Muscle of back (tissue), 11 donors: ENCODE results near the gene KNDC1. TPM values are rescaled to one million over a fixed set of nuclear protein-coding genes. Genes with fewer than 3 reads are reported as not detected.
"Not testable (repeated sequence)": the region's sequence is repeated elsewhere in the genome, so short reads cannot be mapped to it uniquely, and the experiment has no call there.

Experiments used
- DNase-seq, 3 donors: peaks; one replicate each; pipeline versions ENCODE4 v3.0.0 to v3.0.0-alpha.2; 2013
- polyA plus RNA-seq, 10 donors: library from polyadenylated mRNA; unstranded; fragments of 120-200 nt; gene quantifications; one replicate each; pipeline ENCODE4 v1.2.1, GENCODE V29; 2013; ENCODE audit not compliant: insufficient read length in 10 of 10

Gene KNDC1
- polyA plus RNA-seq, 10 donors: 1.4 to 7.5 (median 4.1) TPM

DNA sequence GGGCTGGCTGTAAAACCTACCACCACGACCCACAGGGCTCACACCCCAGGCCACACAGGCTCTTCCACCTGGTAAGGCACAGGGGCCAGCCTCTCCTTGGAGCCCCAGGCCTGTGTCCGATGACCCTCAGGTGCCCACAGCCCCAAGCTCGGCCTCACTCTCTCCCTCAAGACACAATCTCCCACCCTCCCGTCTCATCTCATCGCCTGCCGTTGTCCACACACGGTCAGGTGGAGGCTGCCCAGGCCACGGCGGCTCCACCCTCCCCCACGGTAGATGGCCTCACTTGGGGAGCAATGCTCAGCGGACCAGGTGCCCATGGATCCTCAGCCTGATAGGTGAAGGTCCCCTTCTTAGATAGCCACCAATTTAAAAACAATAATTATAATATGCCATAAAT lies 61.3 kb downstream of the KNDC1 start:
- DNase-seq: no peak

DNA sequence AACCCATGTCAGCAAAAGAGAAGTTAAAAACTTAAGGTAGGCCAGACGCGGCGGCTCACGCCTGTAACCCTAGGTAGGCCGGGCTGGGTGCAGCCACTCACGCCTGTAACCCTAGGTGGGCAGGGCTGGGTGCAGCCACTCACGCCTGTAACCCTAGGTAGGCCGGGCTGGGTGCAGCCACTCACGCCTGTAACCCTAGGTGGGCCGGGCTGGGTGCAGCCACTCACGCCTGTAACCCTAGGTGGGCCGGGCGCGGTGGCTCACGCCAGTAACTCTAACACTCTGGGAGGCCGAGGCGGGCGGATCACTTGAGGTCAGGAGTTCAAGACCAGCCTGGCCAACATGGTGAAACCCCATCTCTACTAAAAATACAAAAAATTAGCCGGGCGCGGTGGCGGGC lies 61.7 kb downstream of the KNDC1 start:
- not testable (repeated sequence) for DNase-seq

- no peak for DNase-seq
These were observed 64.1 kb downstream of the KNDC1 start for GRCh38 chr10:133224076-133224475.

DNA sequence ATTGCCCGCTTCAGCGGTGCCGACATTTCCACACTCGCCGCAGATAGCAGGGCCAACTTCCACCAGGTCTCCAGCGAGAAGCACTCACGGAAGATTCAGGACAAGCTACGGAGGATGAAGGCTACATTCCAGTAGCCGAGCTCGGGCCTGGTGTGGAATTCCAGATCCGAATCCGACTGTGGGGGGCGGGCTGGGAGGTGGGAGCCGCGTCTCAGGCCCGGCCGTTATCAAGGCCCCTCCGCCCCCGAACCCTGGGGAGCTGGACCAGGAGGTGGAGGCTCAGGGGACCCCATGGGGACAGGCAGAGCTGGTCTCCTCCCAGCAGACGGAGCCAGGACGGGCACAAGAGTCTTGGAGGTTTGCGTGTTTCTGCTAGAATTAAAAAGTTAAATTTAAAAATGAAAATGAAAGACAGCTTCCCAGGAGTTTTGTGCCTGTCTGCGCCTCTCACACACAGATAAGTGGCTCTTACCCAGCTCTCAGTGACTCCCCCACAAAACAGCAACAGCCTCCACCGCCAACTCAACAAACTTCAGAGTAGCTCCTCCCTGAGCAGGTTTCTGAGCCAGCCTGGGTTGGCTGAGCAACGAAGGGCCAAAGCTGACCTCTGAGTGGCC lies 64.8 kb downstream of the KNDC1 start:
- no peak for DNase-seq

DNA sequence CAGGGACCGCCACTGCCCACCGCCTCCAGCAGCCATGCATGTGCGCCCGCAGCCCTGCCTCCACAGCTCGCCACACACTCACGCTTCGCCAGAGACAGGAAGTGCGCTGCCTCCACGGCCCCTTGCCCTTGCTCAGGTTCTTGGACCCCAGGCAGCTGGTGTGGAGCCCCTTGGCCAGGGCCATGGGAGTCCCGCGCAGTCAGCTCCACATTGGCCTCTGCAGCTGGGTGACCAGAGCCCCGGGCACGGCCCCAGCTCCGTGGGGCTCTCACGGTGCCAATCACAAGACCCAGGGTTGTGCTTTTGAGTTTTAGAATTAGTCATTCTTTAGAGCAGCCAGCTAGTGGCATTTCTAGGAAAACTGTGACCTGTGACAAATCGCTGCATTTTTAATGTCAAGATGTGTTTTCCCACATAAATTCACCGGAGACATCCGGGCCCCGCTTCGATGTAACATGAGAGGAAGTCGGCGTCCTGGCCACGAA lies 65.7 kb downstream of the KNDC1 start:
- DNase-seq: no peak

DNA sequence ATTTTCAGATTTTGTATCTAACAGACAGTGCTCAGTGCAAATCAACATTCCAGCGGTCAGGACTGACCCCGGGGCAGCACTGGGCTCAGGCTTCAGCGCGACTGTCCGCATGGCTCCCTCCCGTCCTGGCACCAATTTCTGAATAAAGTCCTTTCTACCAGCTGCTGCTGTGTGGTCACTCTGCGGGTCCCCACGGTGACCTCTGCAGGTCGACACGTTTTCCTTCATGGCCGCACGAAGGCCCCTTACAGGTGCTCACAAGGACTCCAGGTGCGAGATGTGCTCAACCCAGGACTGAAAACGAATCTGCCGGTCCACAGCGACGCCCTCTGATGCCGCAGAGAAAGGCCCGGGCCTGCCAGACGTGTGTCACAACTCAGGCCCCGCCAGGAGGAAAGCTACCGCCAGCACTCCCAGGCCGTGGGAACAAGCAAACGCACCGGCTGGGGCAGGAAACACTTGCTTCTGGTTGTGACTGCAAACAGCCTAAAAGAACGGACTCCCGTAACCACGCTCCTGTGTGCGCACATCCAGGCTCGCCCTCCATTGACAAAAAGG lies 66.3 kb downstream of the KNDC1 start:
- DNase-seq: no peak

- DNase-seq: no peak
These were observed 67.2 kb downstream of the KNDC1 start for GRCh38 chr10:133227256-133227655.

DNA sequence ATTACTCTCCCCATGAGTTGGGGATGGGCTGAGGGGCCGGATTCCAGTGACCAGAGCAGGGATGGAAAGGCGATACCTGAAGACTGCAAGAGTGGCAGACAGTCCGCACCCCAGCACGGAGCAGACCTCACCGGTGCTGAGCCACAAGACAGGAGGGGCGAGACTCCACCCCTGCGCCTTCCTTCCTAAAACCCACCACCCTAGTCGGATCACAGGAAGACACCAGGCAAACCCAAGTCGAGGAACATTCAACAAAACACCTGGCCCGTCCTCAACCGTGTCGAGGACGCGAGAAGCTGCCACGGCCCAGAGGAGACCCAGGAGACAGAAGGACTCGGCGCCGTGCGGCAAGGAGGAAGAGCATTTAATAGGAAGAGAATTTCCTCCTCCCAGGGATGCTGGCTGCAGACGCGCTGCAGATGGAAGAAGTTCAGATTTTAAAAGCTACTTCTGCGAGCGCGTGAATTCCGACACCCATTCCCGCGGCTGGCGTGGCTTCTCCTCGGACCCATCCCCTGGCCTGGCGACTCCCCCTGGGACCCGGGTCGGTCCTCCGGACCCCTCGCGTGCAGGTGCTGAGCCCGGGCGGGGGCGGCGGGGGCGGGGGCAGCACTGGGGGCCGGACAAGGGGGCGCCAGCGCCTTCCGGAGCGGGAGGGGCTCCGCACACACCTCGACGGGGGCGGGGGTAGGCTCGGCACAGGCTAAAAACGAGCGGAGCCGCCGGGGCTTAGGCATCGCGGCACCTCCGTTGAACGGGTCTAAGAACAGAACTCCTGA lies 69.4 kb downstream of the KNDC1 start:
- DNase-seq: no peak

DNA sequence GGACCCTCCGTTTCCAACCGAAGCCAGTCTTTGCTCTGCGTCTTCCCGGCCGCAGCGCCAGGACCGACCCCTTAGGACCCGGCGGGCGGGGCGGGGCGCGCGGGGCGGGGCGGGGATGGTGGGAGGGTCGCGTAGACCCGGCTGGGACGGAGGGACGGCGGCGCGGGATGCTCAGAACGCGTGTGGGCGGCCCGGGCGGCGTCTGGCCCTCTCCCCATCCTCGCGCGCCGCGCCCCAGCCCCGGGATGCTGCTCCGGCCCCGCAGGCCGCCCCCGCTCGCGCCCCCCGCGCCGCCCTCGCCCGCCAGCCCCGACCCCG lies 70.0 kb downstream of the KNDC1 start, which contains the start of gene UTF1:
Gene UTF1, plus strand, starts transcription at position 174 of the 318 bp plus-strand sequence. Its CDS starts 72 bp downstream, at position 246.
- no peak for DNase-seq

DNA sequence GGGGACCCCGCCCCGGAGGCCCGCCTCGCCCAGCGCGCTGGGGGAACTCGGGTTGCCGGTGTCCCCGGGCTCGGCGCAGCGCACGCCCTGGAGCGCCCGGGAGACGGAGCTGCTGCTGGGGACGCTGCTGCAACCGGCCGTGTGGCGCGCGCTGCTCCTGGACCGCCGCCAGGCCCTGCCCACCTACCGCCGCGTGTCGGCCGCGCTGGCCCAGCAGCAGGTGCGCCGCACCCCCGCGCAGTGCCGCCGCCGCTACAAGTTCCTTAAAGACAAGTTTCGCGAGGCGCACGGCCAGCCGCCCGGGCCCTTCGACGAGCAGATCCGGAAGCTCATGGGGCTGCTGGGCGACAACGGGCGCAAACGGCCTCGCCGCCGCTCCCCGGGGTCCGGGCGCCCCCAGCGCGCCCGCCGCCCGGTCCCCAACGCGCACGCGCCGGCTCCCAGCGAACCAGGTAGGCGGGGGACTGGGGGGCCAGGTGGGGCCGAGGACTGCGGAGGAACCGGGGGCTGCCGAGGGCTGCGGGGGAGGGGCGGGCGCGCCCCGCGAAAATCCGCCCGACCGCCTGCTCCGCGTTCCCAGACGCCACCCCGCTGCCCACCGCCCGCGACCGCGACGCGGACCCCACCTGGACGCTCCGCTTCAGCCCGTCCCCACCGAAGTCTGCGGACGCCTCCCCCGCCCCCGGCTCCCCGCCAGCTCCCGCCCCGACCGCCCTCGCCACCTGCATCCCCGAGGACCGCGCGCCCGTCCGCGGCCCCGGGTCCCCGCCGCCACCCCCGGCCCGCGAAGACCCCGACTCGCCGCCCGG lies 70.6 kb downstream of the KNDC1 start:
- DNase-seq: peak in 1 of 3 donors; percentile 11

- DNase-seq: no peak
These were observed 71.4 kb downstream of the KNDC1 start for GRCh38 chr10:133231244-133231945.

DNA sequence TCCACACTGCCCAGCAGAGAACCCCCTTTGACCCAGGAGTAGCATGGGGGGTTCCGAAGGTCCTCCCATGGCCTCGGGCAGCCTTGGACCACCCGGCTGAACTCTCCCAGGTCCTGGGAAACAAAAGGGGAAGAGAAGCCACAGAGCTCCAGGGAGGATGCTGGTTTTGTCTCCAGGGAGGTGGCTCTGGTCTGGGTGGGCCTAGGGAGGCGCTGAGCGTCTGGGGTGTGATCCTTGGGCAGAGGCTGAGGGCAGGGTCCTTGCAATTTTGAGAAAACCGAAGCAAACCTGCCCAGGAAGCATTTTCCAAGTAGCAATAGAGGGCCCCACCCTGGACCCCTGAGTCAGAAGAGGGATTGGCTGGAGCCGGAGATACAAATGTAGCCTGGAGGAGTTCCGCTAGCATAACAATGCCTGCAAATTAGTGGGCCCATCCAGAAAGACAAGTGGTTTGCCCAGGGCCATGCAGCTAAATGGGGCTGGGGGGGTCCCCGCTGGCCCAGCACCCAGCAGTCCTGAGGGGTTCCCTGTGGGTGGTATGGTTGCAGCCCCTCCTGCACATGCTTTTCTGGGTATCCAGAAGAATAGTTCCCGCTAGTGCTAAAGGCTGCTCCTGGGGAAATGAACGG lies 72.0 kb downstream of the KNDC1 start:
- DNase-seq: no peak

DNA sequence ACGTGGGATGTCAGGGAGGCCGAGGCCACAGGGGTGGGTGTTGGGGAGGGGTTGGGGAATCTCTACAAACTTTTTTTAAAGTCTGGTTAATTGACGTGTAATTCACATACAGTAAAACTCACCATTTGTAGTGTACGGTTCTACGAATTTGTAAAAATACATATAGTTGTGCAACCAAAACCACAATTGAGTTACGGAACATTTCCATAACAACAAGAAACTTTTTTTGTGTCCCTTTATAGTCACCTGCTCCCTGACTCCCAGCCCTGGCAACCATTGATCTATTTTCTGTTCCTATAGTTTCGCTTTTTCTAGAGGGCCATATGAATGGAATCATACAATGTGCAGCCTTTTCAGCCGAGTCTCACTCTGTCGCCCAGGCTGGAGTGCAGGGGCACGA lies 74.8 kb downstream of the KNDC1 start:
- DNase-seq: not testable (repeated sequence)

DNA sequence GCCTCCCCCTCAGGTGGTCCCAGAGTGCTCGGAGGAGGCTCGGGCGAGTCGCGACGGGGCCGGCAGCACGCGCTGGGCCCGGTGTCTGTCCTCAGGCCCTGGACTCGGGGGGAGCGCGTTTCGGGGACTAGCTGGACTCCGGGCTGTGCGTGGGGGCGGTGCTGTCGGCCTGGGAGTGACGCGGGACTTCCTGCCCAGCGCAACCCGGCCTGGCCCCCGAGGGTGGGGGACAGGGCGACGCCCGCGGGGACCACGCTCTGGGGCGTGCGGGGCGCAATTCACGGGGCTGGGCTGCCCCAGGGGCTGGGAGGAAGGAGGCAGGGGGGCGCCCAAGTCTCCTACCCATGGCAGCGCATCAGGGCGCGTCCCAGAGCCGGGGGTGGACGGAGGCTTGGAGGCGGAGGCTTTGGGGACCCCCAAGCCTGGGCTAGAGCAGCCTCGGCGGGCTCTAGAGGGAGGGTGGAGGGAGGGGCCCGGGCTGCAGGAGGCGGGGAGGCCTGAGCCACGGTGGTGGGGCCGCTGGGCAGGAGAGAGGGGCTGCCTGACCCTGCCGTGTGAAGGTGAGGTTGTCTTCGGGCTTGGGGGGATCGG lies 75.3 kb downstream of the KNDC1 start:
- DNase-seq: no peak

DNA sequence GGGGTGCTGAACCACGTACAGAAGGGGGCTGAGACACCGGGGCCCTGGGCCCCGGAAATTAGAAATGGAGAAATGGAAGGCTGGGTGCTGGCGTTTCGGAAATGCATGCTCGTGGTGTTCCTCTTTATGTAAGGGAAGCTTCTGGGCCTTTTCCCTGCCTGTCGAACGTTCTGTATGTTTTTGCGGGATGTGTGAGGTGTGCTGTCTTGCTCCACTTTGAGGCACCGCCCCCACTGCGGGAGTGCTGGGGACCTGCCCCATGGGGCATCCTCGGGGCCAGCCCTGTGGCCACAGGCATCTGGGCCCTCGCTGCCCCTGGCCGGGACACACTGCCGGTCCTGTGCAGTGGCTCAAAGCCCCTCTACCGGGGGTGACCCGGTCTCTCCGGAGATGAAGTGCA lies 75.9 kb downstream of the KNDC1 start:
- no peak for DNase-seq

- no peak for DNase-seq
These were observed 76.6 kb downstream of the KNDC1 start for GRCh38 chr10:133236401-133237240.

GRCh38 chr10:133237241-133237587 lies 77.2 kb downstream of the KNDC1 start:
- DNase-seq: no peak

GRCh38 chr10:133237588-133238465 lies 77.8 kb downstream of the KNDC1 start, which contains the start of gene VENTX:
Gene VENTX (plus strand): TSS chr10:133237855. CDS start chr10:133237915, 60 bp downstream.
- DNase-seq: no peak

- no peak for DNase-seq
These were observed 78.4 kb downstream of the KNDC1 start for GRCh38 chr10:133238466-133238804.
